GM15510 (cell line): ENCODE data around the gene HOXA5.

Source experiments
- POLR2A ChIP-seq: IDR thresholded peaks from 3 replicates; pipeline ENCODE4 v1.6.1; 2011; ENCODE audit warnings: borderline replicate concordance; ENCODE audit not compliant: insufficient read length; ENCODE audit errors: extremely low read depth

Gene HOXA5

GRCh38 chr7:27142580-27143022 lies 880 bp downstream of the HOXA5 start:
- no peak for TF ChIP-seq POLR2A

DNA sequence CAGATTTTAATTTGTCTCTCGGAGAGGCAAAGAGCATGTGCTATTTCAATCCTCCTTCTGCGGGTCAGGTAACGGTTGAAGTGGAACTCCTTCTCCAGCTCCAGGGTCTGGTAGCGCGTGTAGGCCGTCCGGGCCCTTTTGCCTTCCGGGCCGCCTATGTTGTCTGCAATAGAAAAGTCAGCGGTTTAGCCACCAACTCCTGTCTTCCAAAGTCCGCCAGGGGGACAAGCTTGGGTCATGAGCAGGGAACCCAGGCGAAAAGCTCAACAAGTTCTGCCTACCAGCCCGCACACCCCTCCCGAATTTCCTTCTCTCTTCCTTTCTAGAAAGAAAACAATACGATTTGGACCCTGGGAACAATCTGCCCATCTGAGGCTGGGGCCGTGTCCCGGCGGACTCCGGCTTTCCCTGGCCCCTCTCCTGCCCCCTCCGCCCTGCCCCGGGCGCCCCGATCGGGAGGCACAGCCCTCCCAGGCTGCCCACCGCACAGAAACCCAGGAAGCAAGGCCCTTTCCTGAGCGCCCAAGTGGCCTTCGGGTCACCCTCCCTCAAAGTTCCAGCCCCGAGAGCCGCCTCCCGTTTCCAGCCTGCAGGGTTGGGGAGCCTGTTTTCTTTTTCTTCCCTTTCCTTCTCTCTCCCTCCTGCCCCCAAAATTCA lies 1.4 kb downstream of the HOXA5 start:
- TF ChIP-seq POLR2A = no peak

GRCh38 chr7:27141137-27141922 lies 2.2 kb downstream of the HOXA5 start:
- no peak for TF ChIP-seq POLR2A

GRCh38 chr7:27140126-27140857 lies 3.2 kb downstream of the HOXA5 start:
- no peak for TF ChIP-seq POLR2A

DNA sequence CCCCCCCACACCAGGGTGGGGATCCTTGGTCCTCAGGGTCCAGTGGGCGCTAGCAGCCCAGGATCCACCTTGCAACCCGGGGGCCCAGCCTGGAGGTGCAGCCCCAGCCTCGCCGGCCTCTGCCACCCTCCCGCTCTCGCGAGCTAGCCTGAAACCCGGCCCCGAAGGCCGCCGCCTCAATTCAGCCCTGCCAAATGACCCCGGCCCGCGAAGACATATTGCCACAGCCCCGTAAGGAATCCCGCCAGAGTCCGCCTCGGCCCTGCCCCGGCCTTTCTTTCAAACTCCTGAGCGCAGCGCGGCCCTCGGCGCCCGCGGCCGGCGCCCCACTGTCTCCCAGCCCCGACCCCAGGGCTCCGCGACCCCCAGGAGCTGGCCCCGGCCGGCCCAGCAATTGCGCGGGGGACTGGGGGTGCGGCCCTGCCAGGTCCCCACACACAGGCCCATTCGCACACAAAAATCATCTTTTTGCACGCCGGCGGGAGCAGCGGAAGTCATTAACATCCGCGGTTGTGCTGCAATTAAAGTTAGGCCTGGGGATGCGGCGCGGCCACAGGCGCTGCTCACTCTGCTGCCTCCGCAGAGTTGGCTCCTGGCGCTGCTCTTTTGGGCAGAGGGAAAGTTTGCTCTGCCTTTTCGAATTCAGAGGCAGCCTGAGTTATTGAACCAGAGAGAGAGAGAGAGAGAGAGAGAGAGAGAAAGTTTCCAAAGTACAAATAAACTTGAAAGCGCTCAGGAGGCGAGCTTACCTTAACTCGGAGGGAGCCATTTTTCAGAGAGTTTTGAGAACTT lies 4.0 kb downstream of the HOXA5 start:
- TF ChIP-seq POLR2A = no peak

DNA sequence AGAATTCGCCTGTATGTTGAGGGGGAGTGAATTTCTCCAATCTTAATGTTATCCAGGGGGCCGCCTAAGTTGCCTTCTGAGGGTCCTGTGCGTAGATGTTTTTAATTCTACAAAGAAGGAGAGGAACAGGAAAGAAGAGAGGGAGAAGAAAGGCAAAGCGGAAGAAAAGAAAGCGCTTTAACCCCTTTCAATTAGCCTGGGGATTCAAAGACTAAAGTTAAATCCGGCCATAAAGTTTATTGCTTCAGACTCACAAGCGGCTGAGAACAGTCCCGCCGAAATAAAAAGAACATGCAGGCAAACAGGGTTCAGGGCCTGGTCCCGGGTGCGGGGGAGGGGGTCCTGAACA lies 4.5 kb downstream of the HOXA5 start:
- TF ChIP-seq POLR2A = no peak

DNA sequence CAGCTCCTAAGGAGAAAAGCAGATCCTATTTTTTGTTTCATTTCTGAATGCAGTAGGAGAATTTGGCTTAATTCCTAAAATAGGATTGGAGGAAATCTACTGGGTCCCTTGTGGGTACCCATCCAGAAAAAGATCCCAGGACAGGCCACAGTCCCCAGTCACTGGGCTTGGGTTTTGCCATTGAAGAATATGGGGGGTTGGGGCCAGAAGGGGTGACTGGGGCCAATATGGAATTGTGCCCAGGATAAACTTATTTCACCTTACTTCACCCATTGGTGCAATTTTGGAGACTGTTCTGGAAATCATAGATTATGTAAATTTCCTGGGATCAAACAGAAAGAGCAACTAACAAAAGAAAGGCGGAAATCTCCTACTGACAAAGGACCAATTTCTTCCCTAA lies 5.0 kb downstream of the HOXA5 start:
- TF ChIP-seq POLR2A = no peak

DNA sequence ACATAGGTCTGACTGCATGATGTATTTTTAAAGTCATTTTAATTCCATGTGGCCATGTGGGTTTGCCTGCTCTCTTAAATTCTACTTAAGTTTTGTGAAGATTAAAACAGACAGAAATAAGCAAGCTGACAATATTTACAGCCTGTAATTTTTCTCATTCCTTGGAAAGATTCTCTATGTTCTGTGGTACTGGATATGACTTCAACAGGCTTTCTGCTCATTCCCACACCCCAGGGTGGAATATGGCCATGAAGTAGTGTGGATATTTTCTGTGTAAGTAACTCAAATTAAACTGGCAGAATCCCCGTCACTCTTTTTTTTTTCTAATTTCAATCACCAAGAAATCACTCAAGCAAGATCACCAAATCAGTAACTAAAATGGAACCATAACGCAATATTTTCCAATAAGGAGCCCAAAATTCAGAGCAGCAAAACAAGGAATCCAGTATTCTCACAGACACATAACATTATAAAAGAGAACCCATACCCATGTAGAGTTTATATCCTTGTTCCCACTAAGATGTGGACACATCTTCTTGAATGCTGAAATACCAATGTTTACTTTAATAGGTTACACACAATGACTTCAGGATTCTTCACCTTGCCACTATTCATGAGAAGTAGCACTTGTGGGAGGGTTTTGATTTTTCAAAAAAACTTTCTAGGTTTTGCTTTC lies 5.7 kb downstream of the HOXA5 start:
- no peak for TF ChIP-seq POLR2A

GRCh38 chr7:27134392-27134791 lies 9.1 kb downstream of the HOXA5 start:
- no peak for TF ChIP-seq POLR2A

GRCh38 chr7:27133409-27134231 lies 9.9 kb downstream of the HOXA5 start:
- TF ChIP-seq POLR2A = no peak

DNA sequence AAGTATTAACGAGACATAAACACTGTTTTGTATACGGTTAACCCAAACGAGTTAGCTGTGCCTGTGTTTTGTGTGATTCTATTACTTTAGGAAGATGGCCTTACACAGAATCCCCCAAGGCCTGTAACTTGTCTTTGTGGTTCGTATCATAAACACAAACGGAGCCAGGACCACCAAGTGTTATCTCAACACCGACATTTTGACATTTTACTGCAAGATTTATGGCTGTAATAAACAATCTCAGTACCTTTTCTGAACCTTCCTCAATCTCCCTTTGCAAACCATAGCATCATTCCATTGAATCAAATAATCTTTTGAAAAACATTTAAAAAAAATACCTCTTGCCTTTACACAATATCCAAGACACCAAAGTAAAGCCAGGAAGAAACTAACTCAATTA lies 10.5 kb downstream of the HOXA5 start:
- TF ChIP-seq POLR2A = no peak

DNA sequence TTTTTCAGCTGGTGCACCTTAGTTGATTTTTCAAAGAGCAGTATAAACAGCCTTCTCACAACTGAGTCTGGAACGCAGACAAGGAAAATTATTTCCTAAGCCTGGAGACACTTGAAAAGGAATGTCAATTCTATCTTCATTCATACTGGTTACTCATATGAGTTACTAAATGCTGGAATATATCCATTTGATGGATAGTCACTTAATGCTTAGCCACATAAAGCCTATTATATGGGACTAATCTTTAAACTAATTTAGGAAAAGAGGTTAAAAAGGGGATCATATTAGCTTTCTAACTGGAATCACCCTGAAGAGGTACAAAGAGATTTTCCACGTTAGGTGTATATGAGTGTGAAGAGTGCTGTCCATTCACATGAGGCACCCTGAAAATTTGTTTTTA lies 11.3 kb downstream of the HOXA5 start:
- TF ChIP-seq POLR2A = no peak

DNA sequence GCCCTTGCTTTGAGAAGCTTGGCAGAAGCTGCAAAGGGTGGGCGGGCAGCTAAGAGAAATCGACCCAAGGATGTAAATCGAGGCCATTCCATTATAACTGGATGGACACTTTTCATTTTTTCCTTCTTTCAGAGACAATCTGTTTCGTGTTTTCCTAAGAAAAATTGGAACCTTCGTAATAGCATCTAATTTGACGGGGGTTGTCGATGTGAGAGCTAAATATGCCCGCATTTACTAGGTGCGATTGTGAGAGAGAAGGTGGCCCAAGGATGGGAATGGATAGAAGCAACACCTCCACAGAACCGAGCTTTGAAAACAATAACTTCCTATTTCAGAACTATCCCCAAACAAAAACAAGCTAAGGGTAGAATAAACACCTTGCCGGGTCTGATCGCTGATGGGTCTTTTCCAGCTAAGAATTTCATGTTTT lies 12.1 kb downstream of the HOXA5 start:
- TF ChIP-seq POLR2A = no peak
